ENCODE measurements around the gene VWF. TPM values are rescaled to one million over a fixed set of nuclear protein-coding genes. Genes with fewer than 3 reads are reported as not detected.

VWF gene
- total RNA-seq, 4 donors from 2014 or later: 163 to 367 (median 253) TPM

- Histone ChIP-seq H3K9me3 (no peaks in the 10 kb centered on the region), H3K4me3 (no peak overlapping the region), H3K27ac (replicated peaks in 1 of 4) (no peak overlapping the region), H3K36me3 (peaks cover 0 to 71% (median 0%) of the 10 kb centered on the region in 4 donors), H3K27me3 (no peaks in the 10 kb centered on the region), H3K4me1 (peaks cover 37 to 45% (median 41%) of the 10 kb centered on the region in 4 donors)
- no peak for DNase-seq (ENCODE audit: extremely low spot score)
- TF ChIP-seq EP300 (IDR thresholded peaks at IDR 0.05) (no peak), POLR2A (IDR thresholded peaks at IDR 0.05; ENCODE audit: low read depth) (no peak), CTCF (IDR thresholded peaks at IDR 0.05) (no peak), POLR2AphosphoS5 (IDR thresholded peaks at IDR 0.05) (no peak)
- intact Hi-C loops (cut with DNase I): no loop called here
- WGBS: 97% methylated on average over 3 of the region's 4 CpGs
These were observed 29.2 kb downstream of the VWF start for GRCh38 chr12:6095269-6095668.

GRCh38 chr12:6093764-6094163, 30.7 kb downstream of the VWF start:
- Histone ChIP-seq H3K27ac (replicated peaks in 1 of 4) (peak overlapping the region; percentile 31 to 66 (median 54)), H3K4me3 (no peak overlapping the region), H3K9me3 (no peaks in the 10 kb centered on the region), H3K36me3 (peaks cover 0 to 71% (median 0%) of the 10 kb centered on the region in 4 donors), H3K4me1 (peaks cover 47 to 57% (median 55%) of the 10 kb centered on the region in 4 donors), H3K27me3 (no peaks in the 10 kb centered on the region)
- WGBS: 88% methylated on average over 2 of the region's 2 CpGs
- intact Hi-C loops (cut with DNase I): no loop called here
- DNase-seq (ENCODE audit: extremely low spot score): no peak
- TF ChIP-seq POLR2AphosphoS5 (IDR thresholded peaks at IDR 0.05): no peak
- no peak for TF ChIP-seq CTCF (IDR thresholded peaks at IDR 0.05)
- TF ChIP-seq POLR2A (IDR thresholded peaks at IDR 0.05; ENCODE audit: low read depth): no peak
- no peak for TF ChIP-seq EP300 (IDR thresholded peaks at IDR 0.05)

- intact Hi-C loops (cut with DNase I): no loop called here
- no peak for DNase-seq (ENCODE audit: extremely low spot score)
- H3K27me3 ChIP-seq: no peaks in the 10 kb centered on the region
- no peaks in the 10 kb centered on the region for H3K9me3 ChIP-seq
- H3K4me1 ChIP-seq: peaks cover 47 to 61% (median 59%) of the 10 kb centered on the region in 4 donors
- peak overlapping the region; percentile 31 to 66 (median 54) for H3K27ac ChIP-seq (replicated peaks in 1 of 4)
- WGBS: 50% methylated on average over 7 of the region's 9 CpGs
- no peak overlapping the region for H3K4me3 ChIP-seq
- H3K36me3 ChIP-seq: peaks cover 0 to 64% (median 0%) of the 10 kb centered on the region in 4 donors
- TF ChIP-seq POLR2AphosphoS5 (IDR thresholded peaks at IDR 0.05) (peak; percentile 58 to 62), EP300 (IDR thresholded peaks at IDR 0.05) (no peak), POLR2A (IDR thresholded peaks at IDR 0.05; ENCODE audit: low read depth) (no peak), CTCF (IDR thresholded peaks at IDR 0.05) (no peak)
These were observed 31.4 kb downstream of the VWF start for GRCh38 chr12:6092784-6093722.

- no peak for DNase-seq (ENCODE audit: extremely low spot score)
- Histone ChIP-seq H3K36me3 (peaks cover 0 to 61% (median 0%) of the 10 kb centered on the region in 4 donors), H3K4me1 (peaks cover 47 to 61% (median 56%) of the 10 kb centered on the region in 4 donors), H3K4me3 (no peak overlapping the region), H3K27me3 (no peaks in the 10 kb centered on the region), H3K27ac (replicated peaks in 1 of 4) (peak overlapping the region; percentile 36 to 70 (median 48)), H3K9me3 (no peaks in the 10 kb centered on the region)
- TF ChIP-seq POLR2A (IDR thresholded peaks at IDR 0.05; ENCODE audit: low read depth) (no peak), POLR2AphosphoS5 (IDR thresholded peaks at IDR 0.05) (no peak), EP300 (IDR thresholded peaks at IDR 0.05) (no peak)
- 93% methylated on average over 12 of the region's 14 CpGs for WGBS
- intact Hi-C loops (cut with DNase I): no loop called here
These were observed 32.5 kb downstream of the VWF start for GRCh38 chr12:6091786-6092566.
